ENCODE data around the gene CELF5. TPM values are rescaled to one million over a fixed set of nuclear protein-coding genes. Genes with fewer than 3 reads are reported as not detected.

Gene CELF5
- total RNA-seq, 4 donors from 2014 or later = 0.28 to 0.73 TPM; not detected in 2

GRCh38 chr19:3207461-3208242 is 16.8 kb upstream of the CELF5 start:
- TF ChIP-seq, protein P1, sequence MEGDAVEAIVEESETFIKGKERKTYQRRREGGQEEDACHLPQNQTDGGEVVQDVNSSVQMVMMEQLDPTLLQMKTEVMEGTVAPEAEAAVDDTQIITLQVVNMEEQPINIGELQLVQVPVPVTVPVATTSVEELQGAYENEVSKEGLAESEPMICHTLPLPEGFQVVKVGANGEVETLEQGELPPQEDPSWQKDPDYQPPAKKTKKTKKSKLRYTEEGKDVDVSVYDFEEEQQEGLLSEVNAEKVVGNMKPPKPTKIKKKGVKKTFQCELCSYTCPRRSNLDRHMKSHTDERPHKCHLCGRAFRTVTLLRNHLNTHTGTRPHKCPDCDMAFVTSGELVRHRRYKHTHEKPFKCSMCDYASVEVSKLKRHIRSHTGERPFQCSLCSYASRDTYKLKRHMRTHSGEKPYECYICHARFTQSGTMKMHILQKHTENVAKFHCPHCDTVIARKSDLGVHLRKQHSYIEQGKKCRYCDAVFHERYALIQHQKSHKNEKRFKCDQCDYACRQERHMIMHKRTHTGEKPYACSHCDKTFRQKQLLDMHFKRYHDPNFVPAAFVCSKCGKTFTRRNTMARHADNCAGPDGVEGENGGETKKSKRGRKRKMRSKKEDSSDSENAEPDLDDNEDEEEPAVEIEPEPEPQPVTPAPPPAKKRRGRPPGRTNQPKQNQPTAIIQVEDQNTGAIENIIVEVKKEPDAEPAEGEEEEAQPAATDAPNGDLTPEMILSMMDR (IDR thresholded peaks at IDR 0.05) = no peak
- TF ChIP-seq POLR2A (IDR thresholded peaks at IDR 0.05) = no peak
- no peak for DNase-seq
- H3K4me1 ChIP-seq = no peaks in the 10 kb centered on the region

DNA sequence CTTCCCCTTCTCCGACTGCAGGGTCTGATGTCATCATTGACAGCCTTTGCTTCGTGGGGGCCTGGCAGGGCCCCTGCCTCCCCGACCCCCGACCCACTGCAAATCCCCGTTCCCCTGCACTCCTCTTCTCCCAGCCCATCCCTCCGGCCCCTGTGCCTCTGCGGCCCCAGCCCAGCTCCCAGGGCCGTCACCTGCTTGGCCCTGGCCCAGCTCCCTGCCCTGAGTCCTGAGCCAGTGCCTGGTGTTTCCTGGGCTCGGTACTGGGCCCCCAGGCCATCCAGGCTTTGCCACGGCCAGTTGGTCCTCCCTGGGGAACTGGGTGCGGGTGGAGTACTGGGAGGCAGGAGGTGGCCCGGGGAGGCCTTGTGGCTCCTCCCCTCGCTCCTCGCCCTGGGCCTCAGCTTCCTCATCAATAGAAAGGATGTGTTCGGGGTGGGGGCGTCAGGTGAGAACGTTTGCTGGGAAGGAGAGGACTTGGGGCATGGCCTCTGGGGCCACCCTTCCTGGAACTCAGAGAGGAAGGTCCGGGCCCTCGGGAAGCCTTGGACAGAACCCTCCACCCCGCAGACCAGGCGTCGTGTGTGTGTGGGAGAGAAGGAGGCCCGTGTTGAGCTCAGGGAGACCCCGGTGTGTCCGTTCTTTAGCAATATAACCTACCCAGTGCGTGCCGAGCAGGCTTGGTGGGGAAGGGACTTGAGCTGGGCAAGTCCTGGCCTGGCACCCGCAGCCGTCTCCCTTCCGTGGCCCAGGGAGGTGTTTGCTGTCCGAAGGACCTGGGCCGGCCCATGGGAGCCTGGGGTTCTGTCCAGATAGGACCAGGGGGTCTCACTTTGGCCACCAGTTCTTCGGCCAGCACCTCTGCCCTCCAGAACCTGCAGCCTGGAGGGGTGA is 15.9 kb upstream of the CELF5 start:
- H3K9me3 ChIP-seq = no peaks in the 10 kb centered on the region
- no peak overlapping the region for H3K4me3 ChIP-seq
- no peak for DNase-seq
- H3K27me3 ChIP-seq = no peaks in the 10 kb centered on the region
- H3K27ac ChIP-seq = no peak overlapping the region
- no peaks in the 10 kb centered on the region for H3K36me3 ChIP-seq
- intact Hi-C loops (cut with DNase I; ENCODE audit: low total_unique reads) = no loop called here
- no peak for TF ChIP-seq POLR2A (IDR thresholded peaks at IDR 0.05)
- TF ChIP-seq, protein P1 (IDR thresholded peaks at IDR 0.05) = no peak
- no peaks in the 10 kb centered on the region for H3K4me1 ChIP-seq

More at GRCh38 chr19:3207461-3208242, 16.8 kb upstream of the CELF5 start:
- H3K27ac ChIP-seq = no peak overlapping the region
- intact Hi-C loops (cut with DNase I; ENCODE audit: low total_unique reads) = no loop called here
- no peaks in the 10 kb centered on the region for H3K27me3 ChIP-seq
- no peaks in the 10 kb centered on the region for H3K36me3 ChIP-seq
- no peaks in the 10 kb centered on the region for H3K9me3 ChIP-seq
- no peak overlapping the region for H3K4me3 ChIP-seq

- Histone ChIP-seq H3K27me3 (no peaks in the 10 kb centered on the region), H3K9me3 (no peaks in the 10 kb centered on the region), H3K4me1 (no peaks in the 10 kb centered on the region), H3K4me3 (no peak overlapping the region), H3K36me3 (no peaks in the 10 kb centered on the region), H3K27ac (no peak overlapping the region)
- TF ChIP-seq, protein P1 (IDR thresholded peaks at IDR 0.05) = peak in 3 of 4 experiments; percentile 32 to 55 (median 35)
- no peak for TF ChIP-seq POLR2A (IDR thresholded peaks at IDR 0.05)
- intact Hi-C loops (cut with DNase I; ENCODE audit: low total_unique reads) = no loop called here
- DNase-seq = peak in 1 of 2 donors; percentile 31
Observed at GRCh38 chr19:3210347-3211017, 14.0 kb upstream of the CELF5 start.

GRCh38 chr19:3211191-3211590 is 13.3 kb upstream of the CELF5 start:
- TF ChIP-seq POLR2A (IDR thresholded peaks at IDR 0.05) = no peak
- TF ChIP-seq, protein P1 (IDR thresholded peaks at IDR 0.05) = no peak
- DNase-seq = no peak

More at GRCh38 chr19:3211191-3211590, 13.3 kb upstream of the CELF5 start:
- Histone ChIP-seq H3K9me3 (no peaks in the 10 kb centered on the region), H3K4me1 (no peaks in the 10 kb centered on the region), H3K36me3 (no peaks in the 10 kb centered on the region), H3K4me3 (no peak overlapping the region), H3K27ac (no peak overlapping the region), H3K27me3 (no peaks in the 10 kb centered on the region)
- intact Hi-C loops (cut with DNase I; ENCODE audit: low total_unique reads) = no loop called here
